ENCODE data around the gene ZNF479.

DNA sequence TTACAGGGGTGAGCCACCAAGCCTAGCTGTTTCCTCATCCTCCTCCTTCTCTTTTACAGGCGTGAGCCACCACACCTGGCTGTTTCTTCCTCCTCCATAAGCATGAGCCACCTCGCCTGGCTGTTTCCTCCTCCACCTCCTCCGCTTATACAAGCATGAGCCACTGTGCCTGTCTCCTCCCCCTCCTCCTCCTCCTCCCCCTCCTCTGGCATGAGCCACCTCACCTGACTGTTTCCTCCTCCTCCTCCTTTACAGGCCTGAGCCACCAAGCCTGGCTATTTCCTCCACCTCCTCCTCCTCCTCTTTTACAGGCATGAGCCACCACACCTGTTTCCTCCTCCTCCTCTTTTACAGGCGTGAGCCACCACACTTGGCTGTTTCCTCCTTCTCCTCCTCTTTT, 49.8 kb upstream of the ZNF479 start:
- TF ChIP-seq, protein P1, sequence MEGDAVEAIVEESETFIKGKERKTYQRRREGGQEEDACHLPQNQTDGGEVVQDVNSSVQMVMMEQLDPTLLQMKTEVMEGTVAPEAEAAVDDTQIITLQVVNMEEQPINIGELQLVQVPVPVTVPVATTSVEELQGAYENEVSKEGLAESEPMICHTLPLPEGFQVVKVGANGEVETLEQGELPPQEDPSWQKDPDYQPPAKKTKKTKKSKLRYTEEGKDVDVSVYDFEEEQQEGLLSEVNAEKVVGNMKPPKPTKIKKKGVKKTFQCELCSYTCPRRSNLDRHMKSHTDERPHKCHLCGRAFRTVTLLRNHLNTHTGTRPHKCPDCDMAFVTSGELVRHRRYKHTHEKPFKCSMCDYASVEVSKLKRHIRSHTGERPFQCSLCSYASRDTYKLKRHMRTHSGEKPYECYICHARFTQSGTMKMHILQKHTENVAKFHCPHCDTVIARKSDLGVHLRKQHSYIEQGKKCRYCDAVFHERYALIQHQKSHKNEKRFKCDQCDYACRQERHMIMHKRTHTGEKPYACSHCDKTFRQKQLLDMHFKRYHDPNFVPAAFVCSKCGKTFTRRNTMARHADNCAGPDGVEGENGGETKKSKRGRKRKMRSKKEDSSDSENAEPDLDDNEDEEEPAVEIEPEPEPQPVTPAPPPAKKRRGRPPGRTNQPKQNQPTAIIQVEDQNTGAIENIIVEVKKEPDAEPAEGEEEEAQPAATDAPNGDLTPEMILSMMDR (IDR thresholded peaks at IDR 0.05), result no peak
- no peak for TF ChIP-seq EP300 (IDR thresholded peaks at IDR 0.05)
- TF ChIP-seq POLR2A (IDR thresholded peaks at IDR 0.05), result no peak

Measured in ovary (tissue), 3 donors.